ENCODE data around the gene BMP8B.
"Not testable (repeated sequence)": the region's sequence is repeated elsewhere in the genome, so short reads cannot be mapped to it uniquely, and the experiment has no call there.

- TF ChIP-seq CTCF, POLR2A (IDR thresholded peaks at IDR 0.05): not testable (repeated sequence)
Observed at GRCh38 chr1:39786303-39787107, 2.2 kb downstream of the BMP8B start.

All from heart left ventricle (tissue), 13 donors.